HL-60 (cell line): ENCODE results near the gene AQP10.

Experiments
- POLR2AphosphoS5 ChIP-seq: IDR thresholded peaks from 2 replicates; pipeline ENCODE4 v1.6.1; 2012; ENCODE audit warnings: low read depth
- TF ChIP-seq, protein P1 (sequence below): IDR thresholded peaks from one replicate; pipeline ENCODE4 v1.5.1; 2011; ENCODE audit warnings: low read length, control low read depth, inconsistent platforms; ENCODE audit not compliant: insufficient read depth

DNA sequence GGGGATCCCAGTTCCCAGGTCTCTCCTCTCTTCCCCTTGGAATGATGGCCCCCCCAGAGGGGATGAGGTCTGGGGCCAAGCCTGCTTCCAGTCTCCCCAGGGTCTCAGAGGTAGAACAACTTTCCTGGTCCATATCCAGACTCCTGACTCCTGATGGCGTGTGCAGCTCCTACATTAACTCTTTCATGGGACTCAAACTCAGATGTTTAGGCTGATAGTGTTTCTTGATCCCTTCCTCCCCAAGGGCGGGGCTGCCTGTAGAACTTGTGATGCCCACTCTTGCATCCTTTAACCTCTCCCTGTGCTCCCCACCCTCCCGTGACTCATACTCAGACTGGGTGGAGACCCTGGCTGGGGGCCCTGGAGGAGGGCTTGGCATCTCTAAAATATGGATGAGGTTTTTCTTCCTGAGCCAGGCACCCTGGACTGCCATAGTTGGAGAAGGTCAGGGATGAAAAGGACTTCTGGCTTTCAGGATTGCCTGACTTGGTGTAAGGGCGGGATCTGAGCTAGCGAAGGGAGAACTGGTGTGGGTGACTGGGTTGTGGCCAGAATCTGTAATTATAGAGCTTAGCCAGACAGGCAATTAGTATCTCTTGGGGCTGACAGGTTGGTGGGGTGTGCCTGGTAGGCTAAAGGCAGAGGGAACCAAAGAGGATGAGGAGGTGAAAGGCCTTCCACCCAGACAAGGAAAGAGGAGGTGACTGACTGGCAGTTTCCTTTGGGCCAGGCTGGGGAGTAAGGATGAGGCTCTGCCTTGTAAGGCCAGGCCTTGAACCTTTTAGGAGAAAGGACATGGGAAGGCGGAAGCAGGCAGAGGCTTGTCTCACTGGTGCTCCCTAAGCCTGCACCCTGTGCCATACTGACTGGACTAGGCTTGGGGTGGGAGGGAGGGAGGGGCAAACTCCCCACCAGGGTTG is 5.9 kb downstream of the AQP10 start:
- TF ChIP-seq, protein P1, sequence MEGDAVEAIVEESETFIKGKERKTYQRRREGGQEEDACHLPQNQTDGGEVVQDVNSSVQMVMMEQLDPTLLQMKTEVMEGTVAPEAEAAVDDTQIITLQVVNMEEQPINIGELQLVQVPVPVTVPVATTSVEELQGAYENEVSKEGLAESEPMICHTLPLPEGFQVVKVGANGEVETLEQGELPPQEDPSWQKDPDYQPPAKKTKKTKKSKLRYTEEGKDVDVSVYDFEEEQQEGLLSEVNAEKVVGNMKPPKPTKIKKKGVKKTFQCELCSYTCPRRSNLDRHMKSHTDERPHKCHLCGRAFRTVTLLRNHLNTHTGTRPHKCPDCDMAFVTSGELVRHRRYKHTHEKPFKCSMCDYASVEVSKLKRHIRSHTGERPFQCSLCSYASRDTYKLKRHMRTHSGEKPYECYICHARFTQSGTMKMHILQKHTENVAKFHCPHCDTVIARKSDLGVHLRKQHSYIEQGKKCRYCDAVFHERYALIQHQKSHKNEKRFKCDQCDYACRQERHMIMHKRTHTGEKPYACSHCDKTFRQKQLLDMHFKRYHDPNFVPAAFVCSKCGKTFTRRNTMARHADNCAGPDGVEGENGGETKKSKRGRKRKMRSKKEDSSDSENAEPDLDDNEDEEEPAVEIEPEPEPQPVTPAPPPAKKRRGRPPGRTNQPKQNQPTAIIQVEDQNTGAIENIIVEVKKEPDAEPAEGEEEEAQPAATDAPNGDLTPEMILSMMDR: no peak
- TF ChIP-seq POLR2AphosphoS5: no peak
